Measurements from ENCODE around the gene TMEM40.
A peak's percentile ranks its signal among the peaks of the same experiment; 100 is the strongest.
"Not testable (repeated sequence)": the region's sequence is repeated elsewhere in the genome, so short reads cannot be mapped to it uniquely, and the experiment has no call there.

TMEM40 gene

GRCh38 chr3:12706504-12707253 lies 52.4 kb downstream of the TMEM40 start:
- Histone ChIP-seq H3K9me3 (no peaks in the 10 kb centered on the region), H3K27me3 (no peaks in the 10 kb centered on the region), H3K9ac (no peak overlapping the region), H3K4me2 (no peak overlapping the region), H3K4me3 (no peak overlapping the region), H3K4me1 (peaks cover 29% of the 10 kb centered on the region), H3K27ac (no peak overlapping the region), H3K36me3 (no peaks in the 10 kb centered on the region), H4K20me1 (no peaks in the 10 kb centered on the region)
- no peak for TF ChIP-seq Cebpa-rat (IDR thresholded peaks at IDR 0.05)

- no peak overlapping the region for H3K27ac ChIP-seq
- no peaks in the 10 kb centered on the region for H4K20me1 ChIP-seq
- no peaks in the 10 kb centered on the region for H3K27me3 ChIP-seq
- TF ChIP-seq Cebpa-rat (IDR thresholded peaks at IDR 0.05) = no peak
- peaks cover 29% of the 10 kb centered on the region for H3K4me1 ChIP-seq
- no peaks in the 10 kb centered on the region for H3K36me3 ChIP-seq
- H3K9me3 ChIP-seq = no peaks in the 10 kb centered on the region
- H3K4me2 ChIP-seq = peak overlapping the region; percentile 20; the same call in 1 of the 2 replicates
- H3K9ac ChIP-seq = no peak overlapping the region
- no peak overlapping the region for H3K4me3 ChIP-seq
Measured at GRCh38 chr3:12705981-12706380, 53.1 kb downstream of the TMEM40 start.

- 0 out of 2 replicates have a peak, but pooled peaks have one; percentile 28 for TF ChIP-seq Cebpa-rat (IDR thresholded peaks at IDR 0.05)
- no peak overlapping the region for H3K27ac ChIP-seq
- H3K4me2 ChIP-seq = peak overlapping the region; percentile 20; the same call in 1 of the 2 replicates
- H3K4me3 ChIP-seq = no peak overlapping the region
- H3K9ac ChIP-seq = no peak overlapping the region
- no peaks in the 10 kb centered on the region for H4K20me1 ChIP-seq
- H3K36me3 ChIP-seq = no peaks in the 10 kb centered on the region
- H3K4me1 ChIP-seq = peaks cover 28% of the 10 kb centered on the region
- H3K9me3 ChIP-seq = no peaks in the 10 kb centered on the region
- H3K27me3 ChIP-seq = no peaks in the 10 kb centered on the region
Measured at GRCh38 chr3:12705374-12705926, 53.6 kb downstream of the TMEM40 start.

- H3K36me3 ChIP-seq = no peaks in the 10 kb centered on the region
- TF ChIP-seq Cebpa-rat (IDR thresholded peaks at IDR 0.05) = no peak
- H3K4me1 ChIP-seq = peaks cover 12% of the 10 kb centered on the region
- H3K27me3 ChIP-seq = no peaks in the 10 kb centered on the region
- H3K27ac ChIP-seq = no peak overlapping the region
- H3K9ac ChIP-seq = no peak overlapping the region
- no peaks in the 10 kb centered on the region for H3K9me3 ChIP-seq
- no peaks in the 10 kb centered on the region for H4K20me1 ChIP-seq
- no peak overlapping the region for H3K4me2 ChIP-seq
- no peak overlapping the region for H3K4me3 ChIP-seq
Measured at GRCh38 chr3:12702501-12702900, 56.6 kb downstream of the TMEM40 start.

- H3K36me3 ChIP-seq, H3K27me3 ChIP-seq, H3K9ac ChIP-seq, H4K20me1 ChIP-seq, H3K9me3 ChIP-seq, H3K4me3 ChIP-seq, H3K27ac ChIP-seq, H3K4me2 ChIP-seq: not testable (repeated sequence)
- peaks cover 12% of the 10 kb centered on the region for H3K4me1 ChIP-seq
Measured at GRCh38 chr3:12701601-12702000, 57.5 kb downstream of the TMEM40 start.

GRCh38 chr3:12700800-12701199 lies 58.3 kb downstream of the TMEM40 start:
- H3K4me2 ChIP-seq = no peak overlapping the region

GRCh38 chr3:12695916-12696315 lies 63.1 kb downstream of the TMEM40 start:
- Histone ChIP-seq H3K27me3 (no peaks in the 10 kb centered on the region), H3K27ac (no peak overlapping the region), H4K20me1 (no peaks in the 10 kb centered on the region), H3K9me3 (no peaks in the 10 kb centered on the region), H3K4me2 (no peak overlapping the region), H3K36me3 (no peaks in the 10 kb centered on the region), H3K4me3 (no peak overlapping the region), H3K4me1 (no peaks in the 10 kb centered on the region), H3K9ac (no peak overlapping the region)
- TF ChIP-seq Cebpa-rat (IDR thresholded peaks at IDR 0.05) = no peak

More at GRCh38 chr3:12700800-12701199, 58.3 kb downstream of the TMEM40 start:
- Histone ChIP-seq H3K9ac (no peak overlapping the region), H3K4me3 (no peak overlapping the region), H3K9me3 (no peaks in the 10 kb centered on the region), H3K27ac (no peak overlapping the region), H3K27me3 (no peaks in the 10 kb centered on the region), H4K20me1 (no peaks in the 10 kb centered on the region), H3K36me3 (no peaks in the 10 kb centered on the region), H3K4me1 (peaks cover 5% of the 10 kb centered on the region)
- TF ChIP-seq Cebpa-rat (IDR thresholded peaks at IDR 0.05) = no peak

- Histone ChIP-seq H3K27ac (no peak overlapping the region), H3K4me1 (no peaks in the 10 kb centered on the region), H4K20me1 (no peaks in the 10 kb centered on the region), H3K4me2 (no peak overlapping the region), H3K9me3 (no peaks in the 10 kb centered on the region), H3K4me3 (no peak overlapping the region), H3K27me3 (no peaks in the 10 kb centered on the region), H3K9ac (no peak overlapping the region), H3K36me3 (no peaks in the 10 kb centered on the region)
- 0 out of 2 replicates have a peak, but pooled peaks have one; percentile 36 for TF ChIP-seq Cebpa-rat (IDR thresholded peaks at IDR 0.05)
Measured at GRCh38 chr3:12695112-12695511, 63.9 kb downstream of the TMEM40 start.

GRCh38 chr3:12692444-12692843 lies 66.6 kb downstream of the TMEM40 start:
- no peak overlapping the region for H3K27ac ChIP-seq
- H3K4me1 ChIP-seq = no peaks in the 10 kb centered on the region
- H3K4me2 ChIP-seq = no peak overlapping the region
- no peaks in the 10 kb centered on the region for H3K27me3 ChIP-seq
- no peak overlapping the region for H3K4me3 ChIP-seq
- no peak overlapping the region for H3K9ac ChIP-seq
- H3K9me3 ChIP-seq = no peaks in the 10 kb centered on the region
- no peak for TF ChIP-seq Cebpa-rat (IDR thresholded peaks at IDR 0.05)
- H4K20me1 ChIP-seq = no peaks in the 10 kb centered on the region
- no peaks in the 10 kb centered on the region for H3K36me3 ChIP-seq

- no peaks in the 10 kb centered on the region for H3K9me3 ChIP-seq
- no peaks in the 10 kb centered on the region for H3K27me3 ChIP-seq
- H3K4me2 ChIP-seq = no peak overlapping the region
- no peaks in the 10 kb centered on the region for H3K4me1 ChIP-seq
- no peaks in the 10 kb centered on the region for H4K20me1 ChIP-seq
- H3K27ac ChIP-seq = no peak overlapping the region
- H3K4me3 ChIP-seq = no peak overlapping the region
- H3K36me3 ChIP-seq = no peaks in the 10 kb centered on the region
- no peak overlapping the region for H3K9ac ChIP-seq
- TF ChIP-seq Cebpa-rat (IDR thresholded peaks at IDR 0.05) = no peak
Measured at GRCh38 chr3:12689997-12690711, 68.9 kb downstream of the TMEM40 start.
